ENCODE measurements around the gene MPRIP. TPM values are rescaled to one million over a fixed set of nuclear protein-coding genes. Genes with fewer than 3 reads are reported as not detected.

MPRIP gene
- total and polyA plus RNA-seq, 2 donors (not counting 3 experiments of a cell fraction or from before 2014, with no cell fraction given): 94.6 to 246 TPM

DNA sequence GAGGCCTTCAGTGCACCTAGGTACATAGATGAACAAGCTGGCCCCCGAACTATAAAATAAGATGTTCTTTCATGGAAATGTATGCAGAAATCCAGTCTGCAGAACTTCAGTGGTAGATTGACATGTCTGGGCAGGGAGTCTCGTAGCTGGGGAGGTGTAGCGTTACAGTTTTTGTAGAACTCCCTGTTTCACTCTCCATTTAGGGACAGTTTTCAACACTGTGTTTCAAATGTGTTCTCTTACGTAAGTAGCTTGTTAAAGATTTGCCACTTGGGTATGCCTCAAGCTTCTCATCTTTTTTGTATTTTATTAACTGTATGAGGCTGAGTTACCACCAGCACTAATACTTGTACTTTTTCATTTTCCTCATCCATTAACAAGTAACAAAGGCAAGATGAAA lies 117.3 kb downstream of the MPRIP start:
- no peak for DNase-seq (ENCODE audit: low read depth, low spot score)
- BruUV-seq (replicated peaks): no TSS peak
- Histone ChIP-seq H3K9ac (replicated peaks; ENCODE audit: extremely low read depth, insufficient read depth, low read length) (no peak overlapping the region), H3K79me2 (ENCODE audit: control insufficient read depth, insufficient read depth, low read length) (no peaks in the 10 kb centered on the region), H4K20me1 (replicated peaks; ENCODE audit: control insufficient read depth, extremely low read depth, insufficient read depth, low read length) (no peaks in the 10 kb centered on the region), H3K27me3 (ENCODE audit: control insufficient read depth in 2 of 2, insufficient read depth in 2 of 2, low read length in 2 of 2) (no peaks in the 10 kb centered on the region), H3K4me3 (replicated peaks in 1 of 3; ENCODE audit: insufficient read depth in 1 of 3, low read depth in 1 of 3, low read length in 3 of 3) (no peak overlapping the region), H3K9me1 (replicated peaks; ENCODE audit: control insufficient read depth, extremely low read depth, insufficient read depth, low read length) (no peaks in the 10 kb centered on the region), H3K36me3 (ENCODE audit: control insufficient read depth in 2 of 2, extremely low read depth in 1 of 2, insufficient read depth in 2 of 2, low read length in 2 of 2) (peaks cover 23 to 58% of the 10 kb centered on the region in 2 experiments), H3K27ac (ENCODE audit: insufficient read depth, low read depth, low read length) (no peak overlapping the region), H3K4me1 (ENCODE audit: control insufficient read depth, extremely low read depth, insufficient read depth, low read length) (no peaks in the 10 kb centered on the region), H3K9me3 (replicated peaks; ENCODE audit: control insufficient read depth, insufficient read depth, low read length) (no peaks in the 10 kb centered on the region), H2AFZ (ENCODE audit: low read depth, low read length) (no peak overlapping the region), H3K4me2 (ENCODE audit: insufficient read depth, low read length) (no peak overlapping the region)
- TF ChIP-seq JUN (IDR thresholded peaks at IDR 0.05; ENCODE audit: borderline replicate concordance, insufficient read depth, insufficient read length, low read depth): no peak
- no peak for TF ChIP-seq CTCF (IDR thresholded peaks at IDR 0.05; ENCODE audit: extremely low read depth in 1 of 2, insufficient read depth in 1 of 2, low read depth in 1 of 2, low read length in 2 of 2)
- TF ChIP-seq GATA2 (IDR thresholded peaks at IDR 0.05; ENCODE audit: insufficient read depth, insufficient read length, low read depth, low read length): no peak
- TF ChIP-seq POLR2AphosphoS5 (IDR thresholded peaks at IDR 0.05; ENCODE audit: insufficient read depth, low read depth, low read length): no peak
- no peak for TF ChIP-seq POLR2A (IDR thresholded peaks at IDR 0.05; ENCODE audit: low read depth, low read length)
- no peak for TF ChIP-seq FOS (IDR thresholded peaks at IDR 0.05; ENCODE audit: borderline replicate concordance, insufficient read depth, low read length)
- no peak for TF ChIP-seq EZH2 (IDR thresholded peaks at IDR 0.05; ENCODE audit: borderline replicate concordance, low read depth, low read length, severe bottlenecking)
- TF ChIP-seq, protein P1, sequence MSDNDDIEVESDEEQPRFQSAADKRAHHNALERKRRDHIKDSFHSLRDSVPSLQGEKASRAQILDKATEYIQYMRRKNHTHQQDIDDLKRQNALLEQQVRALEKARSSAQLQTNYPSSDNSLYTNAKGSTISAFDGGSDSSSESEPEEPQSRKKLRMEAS (IDR thresholded peaks at IDR 0.05; ENCODE audit: insufficient read depth, insufficient read length): no peak
- no peak for TF ChIP-seq MYC (IDR thresholded peaks at IDR 0.05; ENCODE audit: low read depth, low read length)
- no peak for FAIRE-seq
- POLR2A ChIA-PET: no interaction called here
- dilution Hi-C loops (cut with MboI; ENCODE audit: extremely low pct_ligation_motif_present, low sequenced_read_pairs) (no loop called here), intact Hi-C loops (cut with micrococcal nuclease) (no loop called here)
- CTCF ChIA-PET: interaction anchor here (0.8 to 2.9 kb wide), 2 partner anchors 13 to 18 kb away, joined by 3 to 8 read pairs; no protein-coding TSS in a partner anchor

All from endothelial cell of umbilical vein (primary cell).